IMR-90 (cell line): ENCODE results near the gene TYSND1. TPM values are rescaled to one million over a fixed set of nuclear protein-coding genes. Genes with fewer than 3 reads are reported as not detected.

Experiments used
- ATAC-seq: fragments of 200-7000 bp; cut with Tn5 transposase; 2 replicates; pipeline ENCODE4 v1.9.1; 2020; ENCODE audit warnings: low read depth, mild to moderate bottlenecking, moderate library complexity
- BruUV-seq: library from RNA; stranded (reverse); fragments of 400-500 nt; replicated peaks from 2 replicates; lab custom pipeline; 2021; lab: Mats Ljungman, UMichigan
- CTCF ChIA-PET: fragments of 300-600 bp; formaldehyde crosslinking; extraction: SDS; loops from one replicate; lab custom pipeline; 2021; ENCODE audit warnings: antibody characterized with exemption; lab: Yijun Ruan, JAX
- POLR2A ChIA-PET: fragments of 300-600 bp; sonication (Branson Sonifier 250); formaldehyde crosslinking; loops from one replicate; lab custom pipeline; 2022; ENCODE audit warnings: antibody characterized with exemption; ENCODE audit not compliant: unreplicated experiment; lab: Charles Lee
- DNase-seq: peaks from one replicate; pipeline ENCODE4 v3.0.0; 2013
- H2AFZ ChIP-seq: replicated peaks from 2 replicates; pipeline ENCODE3; 2013; ENCODE audit warnings: low read length, mild to moderate bottlenecking; ENCODE audit not compliant: poor library complexity
- H2AK5ac ChIP-seq: 2 replicates; pipeline ENCODE4 v1.6.1; 2013; ENCODE audit warnings: low read depth, low read length, inconsistent platforms
- H2AK9ac ChIP-seq: replicated peaks from 2 replicates; pipeline ENCODE3; 2013; ENCODE audit warnings: mild to moderate bottlenecking, low read depth, low read length, moderate library complexity; ENCODE audit not compliant: poor library complexity
- H2BK120ac ChIP-seq: 2 replicates; pipeline ENCODE4 v1.6.1; 2013; ENCODE audit warnings: low read depth, low read length, inconsistent platforms
- H2BK15ac ChIP-seq: 3 replicates; pipeline ENCODE4 v1.6.1; 2013; ENCODE audit warnings: low read depth, low read length, inconsistent platforms
- H2BK20ac ChIP-seq: 2 replicates; pipeline ENCODE4 v1.6.1; 2013; ENCODE audit warnings: low read depth, mild to moderate bottlenecking, inconsistent platforms, low read length, moderate library complexity
- H2BK5ac ChIP-seq: 2 replicates; pipeline ENCODE4 v1.6.1; 2013; ENCODE audit warnings: mild to moderate bottlenecking, low read depth, low read length, inconsistent platforms; ENCODE audit not compliant: poor library complexity, severe bottlenecking
- H3K14ac ChIP-seq: replicated peaks from 2 replicates; pipeline ENCODE4 v1.6.1; 2013; ENCODE audit warnings: low read depth, low read length, inconsistent platforms
- H3K18ac ChIP-seq: 2 replicates; pipeline ENCODE4 v1.6.1; 2013; ENCODE audit warnings: low read depth, low read length, control low read depth
- H3K23ac ChIP-seq: 2 replicates; pipeline ENCODE4 v1.6.1; 2013; ENCODE audit warnings: low read depth, low read length, inconsistent platforms
- H3K27ac ChIP-seq: 2 replicates; pipeline ENCODE4 v1.5.1; 2013; ENCODE audit warnings: mild to moderate bottlenecking, control low read depth, low read length; ENCODE audit not compliant: insufficient read depth
- H3K27me3 ChIP-seq: 2 replicates; pipeline ENCODE4 v1.6.1; 2013; ENCODE audit warnings: low read length; ENCODE audit not compliant: control insufficient read depth, insufficient read depth
- H3K36me3 ChIP-seq: 2 replicates; pipeline ENCODE4 v1.6.1; 2013; ENCODE audit warnings: low read length, mixed read lengths; ENCODE audit not compliant: control insufficient read depth, insufficient read depth
- H3K4ac ChIP-seq: 2 replicates; pipeline ENCODE4 v1.6.1; 2013; ENCODE audit warnings: low read depth, low read length, inconsistent platforms
- H3K4me1 ChIP-seq: 2 replicates; pipeline ENCODE4 v1.6.1; 2013; ENCODE audit warnings: low read length, mixed read lengths; ENCODE audit not compliant: control insufficient read depth, insufficient read depth
- H3K4me2 ChIP-seq: 2 replicates; pipeline ENCODE4 v1.6.1; 2013; ENCODE audit warnings: low read depth, mild to moderate bottlenecking, control low read depth, low read length, moderate library complexity
- H3K4me3 ChIP-seq: 2 replicates; pipeline ENCODE4 v1.5.1; 2013; ENCODE audit warnings: low read depth, mild to moderate bottlenecking, control low read depth, low read length, moderate library complexity; ENCODE audit not compliant: insufficient read depth
- H3K56ac ChIP-seq: 2 replicates; pipeline ENCODE4 v1.6.1; 2013; ENCODE audit warnings: low read length, inconsistent platforms; ENCODE audit not compliant: insufficient read depth; ENCODE audit errors: extremely low read depth
- H3K79me1 ChIP-seq, 2 experiments: 2 replicates each; pipeline ENCODE4 v1.6.1; 2013; ENCODE audit warnings: low read length in 2 of 2, inconsistent platforms in 1 of 2, low read depth in 1 of 2
- H3K9ac ChIP-seq: 2 replicates; pipeline ENCODE4 v1.6.1; 2013; ENCODE audit warnings: low read depth, low read length, control low read depth
- H3K9me1 ChIP-seq: 2 replicates; pipeline ENCODE4 v1.6.1; 2013; ENCODE audit warnings: low read length, inconsistent platforms; ENCODE audit not compliant: insufficient read depth
- H3K9me3 ChIP-seq: 2 replicates; pipeline ENCODE4 v1.6.1; 2013; ENCODE audit warnings: low read length; ENCODE audit not compliant: control insufficient read depth, insufficient read depth
- H4K20me1 ChIP-seq: 2 replicates; pipeline ENCODE4 v1.6.1; 2013; ENCODE audit warnings: low read length, inconsistent platforms; ENCODE audit not compliant: insufficient read depth
- H4K5ac ChIP-seq: 2 replicates; pipeline ENCODE4 v1.6.1; 2013; ENCODE audit warnings: mild to moderate bottlenecking, low read depth, low read length, control low read depth
- H4K8ac ChIP-seq, 2 experiments: 2 replicates each; pipeline ENCODE4 v1.6.1; 2013; ENCODE audit warnings: low read depth in 2 of 2, low read length in 2 of 2, control low read depth in 1 of 2, inconsistent platforms in 1 of 2
- H4K91ac ChIP-seq: 2 replicates; pipeline ENCODE4 v1.6.1; 2013; ENCODE audit warnings: low read depth, low read length, inconsistent platforms; ENCODE audit not compliant: insufficient read depth
- BHLHE40 ChIP-seq: fragments of 150-350 bp; IDR thresholded peaks from 2 replicates; pipeline ENCODE4 v1.6.1; 2016; ENCODE audit warnings: mild to moderate bottlenecking, low read depth, low read length
- CEBPB ChIP-seq: IDR thresholded peaks from 2 replicates; pipeline ENCODE4 v1.6.1; 2012; ENCODE audit warnings: low read depth, low read length, improper control_type of control experiment
- CHD1 ChIP-seq: IDR thresholded peaks from 2 replicates; pipeline ENCODE4 v1.6.1; 2012; ENCODE audit warnings: low read depth, low read length, improper control_type of control experiment
- FOS ChIP-seq: fragments of 150-350 bp; IDR thresholded peaks from 2 replicates; pipeline ENCODE4 v1.6.1; 2016; ENCODE audit warnings: low read depth, low read length
- MAFK ChIP-seq: IDR thresholded peaks from 2 replicates; pipeline ENCODE4 v1.6.1; 2012; ENCODE audit warnings: low read depth, low read length, improper control_type of control experiment
- MAZ ChIP-seq: IDR thresholded peaks from 2 replicates; pipeline ENCODE4 v1.6.1; 2012; ENCODE audit warnings: low read depth, mild to moderate bottlenecking, low read length, improper control_type of control experiment, moderate library complexity, borderline replicate concordance
- MXI1 ChIP-seq: IDR thresholded peaks from 2 replicates; pipeline ENCODE4 v1.6.1; 2012; ENCODE audit warnings: low read depth, mild to moderate bottlenecking, low read length, moderate library complexity, borderline replicate concordance
- NFE2L2 ChIP-seq: fragments of 150-350 bp; IDR thresholded peaks from 2 replicates; pipeline ENCODE4 v1.6.1; 2016; ENCODE audit warnings: low read depth, mild to moderate bottlenecking, low read length
- POLR2A ChIP-seq: IDR thresholded peaks from 2 replicates; pipeline ENCODE4 v1.6.1; 2012; ENCODE audit warnings: mild to moderate bottlenecking, low read depth, low read length
- RAD21 ChIP-seq: IDR thresholded peaks from 2 replicates; pipeline ENCODE4 v1.6.1; 2012; ENCODE audit warnings: low read length, improper control_type of control experiment
- RCOR1 ChIP-seq: IDR thresholded peaks from 2 replicates; pipeline ENCODE4 v1.6.1; 2012; ENCODE audit warnings: mild to moderate bottlenecking, low read length, improper control_type of control experiment; ENCODE audit not compliant: insufficient replicate concordance
- RFX5 ChIP-seq: IDR thresholded peaks from 2 replicates; pipeline ENCODE4 v1.8.0; 2012; ENCODE audit warnings: low read depth, mild to moderate bottlenecking, low read length, moderate library complexity
- WGBS, 2 experiments: methylation state at CpG; one replicate each; pipeline versions ENCODE4 v1.1.5 to v1.1.7; 2013; ENCODE audit warnings: missing lambda C conversion rate in 2 of 2; ENCODE audit not compliant: insufficient read length in 1 of 2; ENCODE audit errors: extremely low coverage in 2 of 2; 5-methylcytosine and 5-hydroxymethylcytosine counted together
- dilution Hi-C: fragments of 300-500 bp; cut with HindIII; formaldehyde crosslinking; loops from one replicate; pipeline ENCODE4 v1.14.3; 2018; ENCODE audit warnings: low sequenced_read_pairs; ENCODE audit not compliant: unreplicated experiment
- in situ Hi-C: fragments of 300-500 bp; cut with MboI; formaldehyde crosslinking; loops from 3 replicates; pipeline ENCODE4 v1.14.3; 2019; ENCODE audit warnings: low sequenced_read_pairs, inconsistent platforms, mixed read lengths
- intact Hi-C: fragments of 100-400 bp; cut with micrococcal nuclease; formaldehyde crosslinking; loops from 2 replicates; pipeline ENCODE4 v1.10.0; 2022
- polyA plus RNA-seq, 3 experiments: library from polyadenylated mRNA; depleted of rRNA; stranded (reverse); fragments of >200 nt; gene quantifications; 2 replicates each; pipeline ENCODE4 v1.2.3, GENCODE V29; 2012; ENCODE audit warnings: low replicate concordance in 1 of 3
- total RNA-seq: library from RNA; depleted of rRNA; stranded (reverse); fragments of >200 nt; gene quantifications from 2 replicates; pipeline ENCODE4 v1.2.3, GENCODE V29; 2012
- TF ChIP-seq, protein P1 (sequence below): fragments of 150-350 bp; IDR thresholded peaks from 2 replicates; pipeline ENCODE4 v1.6.1; 2017; ENCODE audit warnings: mild to moderate bottlenecking, antibody characterized with exemption, low read length, low read depth
- TF ChIP-seq, protein P2 (sequence below): conservative IDR thresholded peaks from 2 replicates; pipeline ENCODE4 v1.5.1; 2012; ENCODE audit warnings: mild to moderate bottlenecking, low read depth, low read length, improper control_type of control experiment
- TF ChIP-seq, protein P3 (sequence below): fragments of 150-350 bp; IDR thresholded peaks from 2 replicates; pipeline ENCODE4 v1.6.1; 2016; ENCODE audit warnings: low read depth, mild to moderate bottlenecking, low read length, moderate library complexity, borderline replicate concordance

TYSND1 gene
- total and polyA plus RNA-seq, 2 of the 4 experiments (the other 2 are of a cell fraction), result 2.9 to 4.1 TPM

DNA sequence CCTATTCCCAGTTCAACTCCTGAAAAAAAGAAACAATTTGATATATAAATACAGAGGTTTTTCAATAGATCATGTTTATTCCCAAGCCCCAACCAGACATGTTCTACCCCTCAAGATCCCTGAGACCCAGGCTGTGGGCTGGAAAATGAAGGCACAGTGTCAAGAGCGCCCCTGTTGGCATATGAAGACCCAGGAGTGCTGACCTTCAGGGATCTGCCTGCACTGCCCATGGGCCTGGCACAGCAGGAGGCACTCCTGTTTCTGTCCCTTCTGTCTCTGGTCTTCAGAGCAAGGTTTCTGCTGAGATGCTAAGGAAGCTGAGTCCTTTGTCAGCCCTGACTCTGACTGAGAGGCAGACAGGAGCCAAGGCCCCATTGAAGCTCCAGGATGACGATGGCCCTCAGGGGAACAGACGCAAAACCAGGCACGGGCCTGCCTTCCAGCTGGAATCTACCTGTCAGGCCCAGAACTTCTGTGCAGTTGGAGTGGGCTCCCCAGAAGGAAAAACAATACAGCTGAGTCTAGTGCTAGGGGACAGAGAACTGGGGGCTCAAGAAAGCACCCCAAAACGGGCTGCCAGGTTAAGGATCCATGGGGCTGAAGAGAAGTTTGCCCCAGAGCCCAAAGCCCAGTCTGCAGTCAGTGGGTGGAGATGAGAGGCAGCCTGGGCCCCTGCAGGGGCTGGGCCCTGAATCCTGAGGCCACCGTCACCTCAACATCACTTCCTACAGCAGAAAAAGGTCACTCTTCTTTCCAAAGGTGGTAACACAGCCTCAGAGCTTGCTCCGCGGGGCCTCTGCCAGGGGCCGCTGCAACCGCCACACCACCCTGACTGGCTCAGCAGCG is 7.1 kb downstream of the TYSND1 start:
- peaks cover 14% of the 10 kb centered on the region for H4K20me1 ChIP-seq
- no peak overlapping the region for H4K91ac ChIP-seq
- H3K14ac ChIP-seq, result no peak overlapping the region
- H3K36me3 ChIP-seq, result peaks cover 13% of the 10 kb centered on the region
- H2BK20ac ChIP-seq, result no peak overlapping the region
- no peak overlapping the region for H4K8ac ChIP-seq
- H3K56ac ChIP-seq, result no peak overlapping the region
- no peaks in the 10 kb centered on the region for H3K4me1 ChIP-seq
- no peak overlapping the region for H3K4me2 ChIP-seq
- in situ Hi-C loops, result loop anchor here (10.0 kb wide), 1 partner anchor 225 kb away; no protein-coding TSS in a partner anchor
- H3K9me3 ChIP-seq, result no peaks in the 10 kb centered on the region
- no peak overlapping the region for H2AK9ac ChIP-seq
- DNase-seq (no peak), ATAC-seq (no peak)
- dilution Hi-C loops, result no loop called here
- POLR2A ChIA-PET, result no interaction called here
- no peak overlapping the region for H2BK15ac ChIP-seq
- H3K18ac ChIP-seq, result no peak overlapping the region
- no TSS peak for BruUV-seq
- H3K27me3 ChIP-seq, result no peaks in the 10 kb centered on the region
- intact Hi-C loops, result no loop called here
- H3K9me1 ChIP-seq, result peaks cover 6% of the 10 kb centered on the region; the same call in 1 of the 2 replicates
- 90% methylated on average over 3 of the region's 11 CpGs; no CpG with 5 or more reads in 1 of the 2 experiments for WGBS, 2 experiments
- no peak overlapping the region for H2AFZ ChIP-seq
- CTCF ChIA-PET, result no interaction called here
- H2BK120ac ChIP-seq, result no peak overlapping the region
- H3K79me1 ChIP-seq, result peaks cover 17 to 23% of the 10 kb centered on the region in 2 experiments
- no peak overlapping the region for H3K4me3 ChIP-seq
- H3K23ac ChIP-seq, result no peak overlapping the region
- no peak overlapping the region for H2BK5ac ChIP-seq
- no peak overlapping the region for H3K9ac ChIP-seq
- no peak overlapping the region for H4K5ac ChIP-seq
- no peak overlapping the region for H2AK5ac ChIP-seq
- no peak overlapping the region for H3K4ac ChIP-seq
- H3K27ac ChIP-seq, result no peak overlapping the region
- TF ChIP-seq, protein P1, sequence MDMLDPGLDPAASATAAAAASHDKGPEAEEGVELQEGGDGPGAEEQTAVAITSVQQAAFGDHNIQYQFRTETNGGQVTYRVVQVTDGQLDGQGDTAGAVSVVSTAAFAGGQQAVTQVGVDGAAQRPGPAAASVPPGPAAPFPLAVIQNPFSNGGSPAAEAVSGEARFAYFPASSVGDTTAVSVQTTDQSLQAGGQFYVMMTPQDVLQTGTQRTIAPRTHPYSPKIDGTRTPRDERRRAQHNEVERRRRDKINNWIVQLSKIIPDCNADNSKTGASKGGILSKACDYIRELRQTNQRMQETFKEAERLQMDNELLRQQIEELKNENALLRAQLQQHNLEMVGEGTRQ, result no peak
- no peak for TF ChIP-seq FOS
- no peak for TF ChIP-seq RFX5
- no peak for TF ChIP-seq BHLHE40
- no peak for TF ChIP-seq NFE2L2
- TF ChIP-seq, protein P2, sequence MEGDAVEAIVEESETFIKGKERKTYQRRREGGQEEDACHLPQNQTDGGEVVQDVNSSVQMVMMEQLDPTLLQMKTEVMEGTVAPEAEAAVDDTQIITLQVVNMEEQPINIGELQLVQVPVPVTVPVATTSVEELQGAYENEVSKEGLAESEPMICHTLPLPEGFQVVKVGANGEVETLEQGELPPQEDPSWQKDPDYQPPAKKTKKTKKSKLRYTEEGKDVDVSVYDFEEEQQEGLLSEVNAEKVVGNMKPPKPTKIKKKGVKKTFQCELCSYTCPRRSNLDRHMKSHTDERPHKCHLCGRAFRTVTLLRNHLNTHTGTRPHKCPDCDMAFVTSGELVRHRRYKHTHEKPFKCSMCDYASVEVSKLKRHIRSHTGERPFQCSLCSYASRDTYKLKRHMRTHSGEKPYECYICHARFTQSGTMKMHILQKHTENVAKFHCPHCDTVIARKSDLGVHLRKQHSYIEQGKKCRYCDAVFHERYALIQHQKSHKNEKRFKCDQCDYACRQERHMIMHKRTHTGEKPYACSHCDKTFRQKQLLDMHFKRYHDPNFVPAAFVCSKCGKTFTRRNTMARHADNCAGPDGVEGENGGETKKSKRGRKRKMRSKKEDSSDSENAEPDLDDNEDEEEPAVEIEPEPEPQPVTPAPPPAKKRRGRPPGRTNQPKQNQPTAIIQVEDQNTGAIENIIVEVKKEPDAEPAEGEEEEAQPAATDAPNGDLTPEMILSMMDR, result no peak
- TF ChIP-seq, protein P3, sequence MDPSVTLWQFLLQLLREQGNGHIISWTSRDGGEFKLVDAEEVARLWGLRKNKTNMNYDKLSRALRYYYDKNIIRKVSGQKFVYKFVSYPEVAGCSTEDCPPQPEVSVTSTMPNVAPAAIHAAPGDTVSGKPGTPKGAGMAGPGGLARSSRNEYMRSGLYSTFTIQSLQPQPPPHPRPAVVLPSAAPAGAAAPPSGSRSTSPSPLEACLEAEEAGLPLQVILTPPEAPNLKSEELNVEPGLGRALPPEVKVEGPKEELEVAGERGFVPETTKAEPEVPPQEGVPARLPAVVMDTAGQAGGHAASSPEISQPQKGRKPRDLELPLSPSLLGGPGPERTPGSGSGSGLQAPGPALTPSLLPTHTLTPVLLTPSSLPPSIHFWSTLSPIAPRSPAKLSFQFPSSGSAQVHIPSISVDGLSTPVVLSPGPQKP, result no peak
- no peak for TF ChIP-seq MAZ
- no peak for TF ChIP-seq CEBPB
- no peak for TF ChIP-seq RAD21
- no peak for TF ChIP-seq MAFK
- TF ChIP-seq POLR2A, result no peak
- TF ChIP-seq RCOR1, result no peak
- no peak for TF ChIP-seq MXI1
- TF ChIP-seq CHD1, result no peak
